DND-41 (cell line): ENCODE data around the gene ZNF48.
A peak's percentile ranks its signal among the peaks of the same experiment; 100 is the strongest.

Experiments used
- CTCF ChIP-seq: IDR thresholded peaks from 2 replicates; pipeline ENCODE4 v1.5.1; 2012; ENCODE audit warnings: borderline replicate concordance, low read length, moderate library complexity, mild to moderate bottlenecking; ENCODE audit not compliant: poor library complexity, severe bottlenecking; ENCODE audit errors: extremely low read depth
- EZH2 ChIP-seq: IDR thresholded peaks from 3 replicates; pipeline ENCODE4 v1.6.1; 2012; ENCODE audit warnings: borderline replicate concordance, low read depth, mild to moderate bottlenecking, moderate library complexity, low read length, inconsistent platforms; ENCODE audit not compliant: severe bottlenecking

- TF ChIP-seq CTCF, result peak; percentile 98
- TF ChIP-seq EZH2, result no peak
Measured at GRCh38 chr16:30409125-30410060, 14.2 kb downstream of the ZNF48 start.
